Measurements from ENCODE around the gene CRYBG1.

- TF ChIP-seq CTCF (conservative IDR thresholded peaks at IDR 0.05; ENCODE audit: low read depth, low read length) (no peak), RAD21 (IDR thresholded peaks at IDR 0.05; ENCODE audit: low read length) (no peak), POLR2A (IDR thresholded peaks at IDR 0.05; ENCODE audit: low read depth, low read length) (no peak), CHD1 (IDR thresholded peaks at IDR 0.05; ENCODE audit: low read depth, low read length) (no peak), CEBPB (IDR thresholded peaks at IDR 0.05; ENCODE audit: low read depth, low read length) (no peak)
- TF ChIP-seq, protein P1, sequence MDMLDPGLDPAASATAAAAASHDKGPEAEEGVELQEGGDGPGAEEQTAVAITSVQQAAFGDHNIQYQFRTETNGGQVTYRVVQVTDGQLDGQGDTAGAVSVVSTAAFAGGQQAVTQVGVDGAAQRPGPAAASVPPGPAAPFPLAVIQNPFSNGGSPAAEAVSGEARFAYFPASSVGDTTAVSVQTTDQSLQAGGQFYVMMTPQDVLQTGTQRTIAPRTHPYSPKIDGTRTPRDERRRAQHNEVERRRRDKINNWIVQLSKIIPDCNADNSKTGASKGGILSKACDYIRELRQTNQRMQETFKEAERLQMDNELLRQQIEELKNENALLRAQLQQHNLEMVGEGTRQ (IDR thresholded peaks at IDR 0.05; ENCODE audit: low read depth, low read length), result no peak
Observed at GRCh38 chr6:106415921-106416320, 55.4 kb downstream of the CRYBG1 start.

Data from IMR-90 (cell line).